Natural killer cell (primary cell): Measurements from ENCODE around the gene CLRN3. TPM values are rescaled to one million over a fixed set of nuclear protein-coding genes. Genes with fewer than 3 reads are reported as not detected.
A peak's percentile ranks its signal among the peaks of the same experiment; 100 is the strongest.

Source experiments
- ATAC-seq, 3 donors: fragments of 150-1000 bp in 2 of 3; fragments of 200-7000 bp in 1 of 3; cut with Tn5 transposase; 1 replicate in 1 of 3; 2 replicates in 2 of 3; pipeline ENCODE4 v1.10.0; 2021; ENCODE audit warnings: mild to moderate bottlenecking in 2 of 3, moderate library complexity in 2 of 3
- DNase-seq, 2 donors: peaks; one replicate each; pipeline versions ENCODE4 v3.0.0 to v3.0.0-alpha.2; 2013 to 2021; ENCODE audit warnings: mixed read lengths in 1 of 2
- H3K27ac ChIP-seq: one replicate; pipeline ENCODE4 v1.5.1; 2013; ENCODE audit warnings: mild to moderate bottlenecking, low read length
- H3K27me3 ChIP-seq: one replicate; pipeline ENCODE4 v1.6.1; 2013; ENCODE audit warnings: low read length; ENCODE audit not compliant: control insufficient read depth, insufficient read depth
- H3K36me3 ChIP-seq: one replicate; pipeline ENCODE4 v1.6.1; 2013; ENCODE audit warnings: low read length; ENCODE audit not compliant: control insufficient read depth, insufficient read depth
- H3K4me1 ChIP-seq: one replicate; pipeline ENCODE4 v1.6.1; 2013; ENCODE audit warnings: low read length; ENCODE audit not compliant: control insufficient read depth, insufficient read depth
- H3K4me3 ChIP-seq: one replicate; pipeline ENCODE4 v1.5.1; 2013; ENCODE audit warnings: low read length
- H3K9me3 ChIP-seq: one replicate; pipeline ENCODE4 v1.6.1; 2013; ENCODE audit warnings: low read length; ENCODE audit not compliant: control insufficient read depth, insufficient read depth
- H3K27ac Mint-ChIP-seq, 2 donors: one replicate each; pipeline ENCODE4 v1.8.0; 2022; ENCODE audit warnings: mild to moderate bottlenecking in 2 of 2, mixed read lengths in 2 of 2, moderate library complexity in 1 of 2
- H3K27me3 Mint-ChIP-seq, 2 donors: one replicate each; pipeline ENCODE4 v1.8.0; 2022; ENCODE audit warnings: low read depth in 2 of 2, mixed read lengths in 2 of 2
- H3K36me3 Mint-ChIP-seq: one replicate; pipeline ENCODE4 v1.8.0; 2022; ENCODE audit warnings: mixed read lengths
- H3K4me1 Mint-ChIP-seq, 2 donors: one replicate each; pipeline ENCODE4 v1.8.0; 2022; ENCODE audit warnings: mixed read lengths in 2 of 2
- H3K4me3 Mint-ChIP-seq: one replicate; pipeline ENCODE4 v1.8.0; 2022; ENCODE audit warnings: mild to moderate bottlenecking, moderate library complexity, mixed read lengths
- H3K9me3 Mint-ChIP-seq, 2 donors: one replicate each; pipeline ENCODE4 v1.8.0; 2022; ENCODE audit warnings: mixed read lengths in 2 of 2
- WGBS: methylation state at CpG from one replicate; pipeline ENCODE4 v1.1.7; 2013; ENCODE audit warnings: missing lambda C conversion rate; ENCODE audit not compliant: insufficient coverage; 5-methylcytosine and 5-hydroxymethylcytosine counted together
- intact Hi-C: fragments of 100-400 bp; cut with micrococcal nuclease; formaldehyde crosslinking; loops from one replicate; pipeline ENCODE4 v1.14.2; 2022
- total RNA-seq, 4 donors: library from RNA; stranded (reverse); fragments of 120-200 nt in 1 of 4; gene quantifications; one replicate each; pipeline versions ENCODE4 v1.2.3 to v1.2.4, GENCODE V29; 2013 to 2022
- TF ChIP-seq, protein P1 (sequence below): fragments of 200-600 bp; IDR thresholded peaks from one replicate; pipeline ENCODE4 v1.8.0; 2022; ENCODE audit warnings: antibody characterized with exemption

The CLRN3 gene
- total RNA-seq, 3 donors from 2014 or later (not counting 1 experiment from before 2014, with no cell fraction given): not detected

DNA sequence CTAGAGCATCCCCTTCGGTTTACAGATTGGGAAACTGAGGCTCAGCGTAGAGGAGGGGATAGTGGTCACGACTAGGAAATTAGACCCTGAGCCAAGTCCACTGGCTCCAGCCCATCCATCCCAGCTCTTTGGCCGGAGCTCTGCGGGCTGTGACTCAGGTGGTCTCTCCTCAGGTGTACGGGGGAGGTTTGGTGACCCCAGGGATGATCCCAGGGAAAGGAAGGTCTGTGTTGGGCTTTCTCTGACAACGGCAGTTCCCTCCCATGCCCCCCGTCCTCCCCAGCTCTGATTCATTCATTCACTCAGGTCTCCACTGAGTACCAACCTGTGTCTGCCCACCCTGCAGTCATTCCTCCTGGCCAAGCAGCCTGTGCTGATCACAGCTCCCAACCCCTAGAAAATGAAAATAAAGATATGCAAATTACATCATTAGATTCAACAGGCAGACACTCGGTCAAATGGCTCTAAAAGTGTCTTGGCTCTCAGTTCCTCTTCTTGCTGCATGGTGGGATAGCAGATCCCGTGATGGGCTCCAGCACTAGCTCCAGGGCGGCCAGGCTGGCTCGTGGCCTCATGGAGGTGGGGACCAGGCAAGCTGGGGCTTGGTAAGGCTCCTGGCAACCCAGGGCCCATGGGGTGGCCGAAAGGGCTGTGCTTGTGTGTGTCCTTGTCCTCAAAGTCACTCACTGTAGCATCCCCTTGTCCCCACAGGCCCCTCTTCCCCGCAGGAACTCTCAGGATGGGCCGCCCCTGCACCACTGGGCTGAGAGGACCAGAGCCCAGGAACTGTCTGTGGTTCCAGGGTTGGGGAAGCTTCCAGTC, 37.8 kb downstream of the CLRN3 start:
- no peak overlapping the region for H3K27ac Mint-ChIP-seq
- H3K27me3 Mint-ChIP-seq: peaks cover 16% of the 10 kb centered on the region in 2 donors
- DNase-seq (no peak), ATAC-seq (no peak)
- H3K36me3 Mint-ChIP-seq: no peaks in the 10 kb centered on the region
- Histone ChIP-seq H3K36me3 (no peaks in the 10 kb centered on the region), H3K27me3 (peaks cover 3% of the 10 kb centered on the region), H3K9me3 (no peaks in the 10 kb centered on the region), H3K27ac (no peak overlapping the region), H3K4me1 (peaks cover 22% of the 10 kb centered on the region), H3K4me3 (no peak overlapping the region)
- TF ChIP-seq, protein P1, sequence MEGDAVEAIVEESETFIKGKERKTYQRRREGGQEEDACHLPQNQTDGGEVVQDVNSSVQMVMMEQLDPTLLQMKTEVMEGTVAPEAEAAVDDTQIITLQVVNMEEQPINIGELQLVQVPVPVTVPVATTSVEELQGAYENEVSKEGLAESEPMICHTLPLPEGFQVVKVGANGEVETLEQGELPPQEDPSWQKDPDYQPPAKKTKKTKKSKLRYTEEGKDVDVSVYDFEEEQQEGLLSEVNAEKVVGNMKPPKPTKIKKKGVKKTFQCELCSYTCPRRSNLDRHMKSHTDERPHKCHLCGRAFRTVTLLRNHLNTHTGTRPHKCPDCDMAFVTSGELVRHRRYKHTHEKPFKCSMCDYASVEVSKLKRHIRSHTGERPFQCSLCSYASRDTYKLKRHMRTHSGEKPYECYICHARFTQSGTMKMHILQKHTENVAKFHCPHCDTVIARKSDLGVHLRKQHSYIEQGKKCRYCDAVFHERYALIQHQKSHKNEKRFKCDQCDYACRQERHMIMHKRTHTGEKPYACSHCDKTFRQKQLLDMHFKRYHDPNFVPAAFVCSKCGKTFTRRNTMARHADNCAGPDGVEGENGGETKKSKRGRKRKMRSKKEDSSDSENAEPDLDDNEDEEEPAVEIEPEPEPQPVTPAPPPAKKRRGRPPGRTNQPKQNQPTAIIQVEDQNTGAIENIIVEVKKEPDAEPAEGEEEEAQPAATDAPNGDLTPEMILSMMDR: no peak
- no peaks in the 10 kb centered on the region for H3K9me3 Mint-ChIP-seq
- no peak overlapping the region for H3K4me3 Mint-ChIP-seq
- peaks cover 8% of the 10 kb centered on the region in 2 donors for H3K4me1 Mint-ChIP-seq
- intact Hi-C loops: loop anchor here (5.0 to 10.0 kb wide), 3 partner anchors 290 to 1873 kb away; no protein-coding TSS in a partner anchor
- WGBS: 76% methylated on average over 15 of the region's 15 CpGs

DNA sequence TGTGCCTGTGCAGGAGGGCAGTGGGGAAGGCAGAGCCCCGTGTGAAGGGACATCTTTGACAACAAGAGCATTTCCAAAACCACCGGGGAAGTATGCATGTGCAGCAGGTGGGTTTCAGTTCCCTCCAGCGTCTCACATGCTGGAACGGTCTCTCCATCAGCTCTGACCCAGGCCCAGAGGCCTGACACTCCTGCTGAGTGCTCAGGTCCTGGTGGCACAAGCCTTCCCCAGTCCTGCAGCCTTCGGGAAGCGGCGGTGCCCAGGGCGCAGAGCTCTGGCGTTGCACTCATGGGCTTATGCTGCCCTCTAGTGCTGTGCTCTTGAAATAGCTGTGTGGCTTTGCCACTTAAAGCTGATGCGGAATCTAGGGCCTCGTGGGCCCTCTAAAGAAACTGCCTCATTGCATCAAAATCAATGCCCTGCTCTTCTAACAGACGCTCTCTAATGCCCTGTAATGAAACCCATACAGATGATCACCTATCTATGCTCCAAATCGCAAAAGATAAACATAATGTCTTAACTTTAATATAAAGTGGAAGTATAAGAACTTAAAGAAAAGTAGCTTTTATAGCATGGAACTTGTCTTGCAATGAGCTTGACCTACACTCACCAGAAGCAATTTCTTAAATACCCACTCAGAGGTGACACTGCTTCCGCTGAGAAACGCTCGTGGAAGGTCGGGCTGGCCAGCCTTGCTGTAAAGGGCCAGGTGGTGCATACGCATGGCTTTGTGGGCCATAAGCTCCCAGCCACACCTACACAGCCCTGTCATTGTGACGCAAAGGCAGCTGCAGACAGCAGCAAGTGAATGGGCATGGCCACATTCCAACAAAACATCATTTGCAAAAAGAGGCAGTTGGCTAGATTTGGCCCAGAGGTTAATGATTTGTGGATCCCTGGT, 38.6 kb downstream of the CLRN3 start:
- no peaks in the 10 kb centered on the region for H3K36me3 Mint-ChIP-seq
- H3K4me1 ChIP-seq: peaks cover 22% of the 10 kb centered on the region
- H3K4me3 ChIP-seq: no peak overlapping the region
- peaks cover 3% of the 10 kb centered on the region for H3K27me3 ChIP-seq
- no peak overlapping the region for H3K27ac ChIP-seq
- H3K4me1 Mint-ChIP-seq: peaks cover 8% of the 10 kb centered on the region in 2 donors
- ATAC-seq (peak; percentile 78 to 92 (median 79)), DNase-seq (peak; percentile 42 to 71)
- H3K9me3 Mint-ChIP-seq: no peaks in the 10 kb centered on the region
- TF ChIP-seq, protein P1: peak; percentile 78
- H3K9me3 ChIP-seq: no peaks in the 10 kb centered on the region
- peaks cover 16% of the 10 kb centered on the region in 2 donors for H3K27me3 Mint-ChIP-seq
- no peak overlapping the region for H3K4me3 Mint-ChIP-seq
- 32% methylated on average over 18 of the region's 19 CpGs for WGBS
- H3K36me3 ChIP-seq: no peaks in the 10 kb centered on the region
- intact Hi-C loops: loop anchor here (5.0 to 10.0 kb wide), 3 partner anchors 289 to 1872 kb away; no protein-coding TSS in a partner anchor
- H3K27ac Mint-ChIP-seq: no peak overlapping the region

DNA sequence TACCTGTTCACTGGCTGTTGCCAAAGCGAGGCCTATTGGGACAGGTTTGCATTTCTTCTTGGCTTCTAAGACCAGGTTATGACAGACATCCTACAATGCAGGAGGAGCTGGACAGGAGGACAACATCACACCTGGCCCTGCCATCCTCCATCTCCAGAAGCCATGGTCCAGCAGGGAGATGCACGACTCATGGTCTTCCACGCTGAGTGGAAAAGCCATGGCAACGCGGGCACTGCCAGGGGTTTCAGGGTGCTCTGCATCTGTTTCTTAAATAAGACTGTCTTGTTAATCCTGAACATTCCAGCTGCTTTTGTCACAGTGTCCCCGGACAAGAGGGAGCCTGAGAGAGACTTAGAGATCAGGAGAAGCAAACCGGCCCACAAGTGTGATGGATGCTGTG, 40.3 kb downstream of the CLRN3 start:
- Histone ChIP-seq H3K36me3 (no peaks in the 10 kb centered on the region), H3K9me3 (peaks cover 3% of the 10 kb centered on the region), H3K4me1 (peaks cover 25% of the 10 kb centered on the region), H3K4me3 (no peak overlapping the region), H3K27me3 (peaks cover 3% of the 10 kb centered on the region), H3K27ac (no peak overlapping the region)
- TF ChIP-seq, protein P1: no peak
- Mint-ChIP-seq H3K9me3 (peaks cover 2 to 4% of the 10 kb centered on the region in 2 donors), H3K4me3 (no peak overlapping the region), H3K4me1 (peaks cover 13 to 14% of the 10 kb centered on the region in 2 donors), H3K27ac (no peak overlapping the region), H3K36me3 (no peaks in the 10 kb centered on the region), H3K27me3 (peaks cover 16 to 19% of the 10 kb centered on the region in 2 donors)
- DNase-seq: no peak
- WGBS: 86% methylated on average over 7 of the region's 7 CpGs
- intact Hi-C loops: loop anchor here (5.0 to 10.0 kb wide), 3 partner anchors 288 to 1870 kb away; no protein-coding TSS in a partner anchor
- ATAC-seq: no peak
